ENCODE measurements around the gene COL23A1.

Gene COL23A1

GRCh38 chr5:178564811-178565550, 25.2 kb downstream of the COL23A1 start:
- H3K4me1 ChIP-seq (ENCODE audit: control insufficient read depth, low read depth, low read length): peaks cover 33% of the 10 kb centered on the region
- H3K9me3 ChIP-seq (ENCODE audit: control insufficient read depth, low read depth, low read length): no peaks in the 10 kb centered on the region
- H3K36me3 ChIP-seq (ENCODE audit: control insufficient read depth, low read depth, low read length): no peaks in the 10 kb centered on the region
- H3K27me3 ChIP-seq (ENCODE audit: control insufficient read depth, insufficient read depth, low read length): no peaks in the 10 kb centered on the region
- H3K27ac ChIP-seq (ENCODE audit: low read length): no peak overlapping the region
- no peak overlapping the region for H3K9ac ChIP-seq (ENCODE audit: low read length)
- peak overlapping the region; percentile 38 for H3K4me3 ChIP-seq (ENCODE audit: low read length)

GRCh38 chr5:178564397-178564796, 25.8 kb downstream of the COL23A1 start:
- H3K4me3 ChIP-seq (ENCODE audit: low read length): peak overlapping the region; percentile 38

GRCh38 chr5:178563621-178564020, 26.6 kb downstream of the COL23A1 start:
- H3K4me3 ChIP-seq (ENCODE audit: low read length): no peak overlapping the region
- H3K4me1 ChIP-seq (ENCODE audit: control insufficient read depth, low read depth, low read length): peaks cover 33% of the 10 kb centered on the region
- H3K36me3 ChIP-seq (ENCODE audit: control insufficient read depth, low read depth, low read length): no peaks in the 10 kb centered on the region
- H3K9ac ChIP-seq (ENCODE audit: low read length): no peak overlapping the region
- H3K27me3 ChIP-seq (ENCODE audit: control insufficient read depth, insufficient read depth, low read length): no peaks in the 10 kb centered on the region
- H3K9me3 ChIP-seq (ENCODE audit: control insufficient read depth, low read depth, low read length): no peaks in the 10 kb centered on the region
- no peak overlapping the region for H3K27ac ChIP-seq (ENCODE audit: low read length)

More at GRCh38 chr5:178564397-178564796, 25.8 kb downstream of the COL23A1 start:
- Histone ChIP-seq H3K36me3 (ENCODE audit: control insufficient read depth, low read depth, low read length) (no peaks in the 10 kb centered on the region), H3K9me3 (ENCODE audit: control insufficient read depth, low read depth, low read length) (no peaks in the 10 kb centered on the region), H3K4me1 (ENCODE audit: control insufficient read depth, low read depth, low read length) (peaks cover 33% of the 10 kb centered on the region), H3K27me3 (ENCODE audit: control insufficient read depth, insufficient read depth, low read length) (no peaks in the 10 kb centered on the region), H3K9ac (ENCODE audit: low read length) (no peak overlapping the region), H3K27ac (ENCODE audit: low read length) (no peak overlapping the region)

GRCh38 chr5:178561746-178562264, 28.4 kb downstream of the COL23A1 start:
- no peak overlapping the region for H3K4me3 ChIP-seq (ENCODE audit: low read length)
- H3K9ac ChIP-seq (ENCODE audit: low read length): no peak overlapping the region
- H3K4me1 ChIP-seq (ENCODE audit: control insufficient read depth, low read depth, low read length): peaks cover 36% of the 10 kb centered on the region
- no peaks in the 10 kb centered on the region for H3K27me3 ChIP-seq (ENCODE audit: control insufficient read depth, insufficient read depth, low read length)
- H3K27ac ChIP-seq (ENCODE audit: low read length): no peak overlapping the region
- no peaks in the 10 kb centered on the region for H3K36me3 ChIP-seq (ENCODE audit: control insufficient read depth, low read depth, low read length)
- H3K9me3 ChIP-seq (ENCODE audit: control insufficient read depth, low read depth, low read length): no peaks in the 10 kb centered on the region

- Histone ChIP-seq H3K36me3 (ENCODE audit: control insufficient read depth, low read depth, low read length) (no peaks in the 10 kb centered on the region), H3K4me1 (ENCODE audit: control insufficient read depth, low read depth, low read length) (peaks cover 39% of the 10 kb centered on the region), H3K4me3 (ENCODE audit: low read length) (no peak overlapping the region), H3K27me3 (ENCODE audit: control insufficient read depth, insufficient read depth, low read length) (no peaks in the 10 kb centered on the region), H3K9ac (ENCODE audit: low read length) (no peak overlapping the region), H3K27ac (ENCODE audit: low read length) (no peak overlapping the region), H3K9me3 (ENCODE audit: control insufficient read depth, low read depth, low read length) (no peaks in the 10 kb centered on the region)
These were observed 29.3 kb downstream of the COL23A1 start for GRCh38 chr5:178560911-178561310.

- H3K27me3 ChIP-seq (ENCODE audit: control insufficient read depth, insufficient read depth, low read length): peaks cover 7% of the 10 kb centered on the region
These were observed 32.8 kb downstream of the COL23A1 start for GRCh38 chr5:178557416-178557815.

GRCh38 chr5:178555771-178556211, 34.4 kb downstream of the COL23A1 start:
- Histone ChIP-seq H3K27ac (ENCODE audit: low read length) (peak overlapping the region; percentile 79), H3K9me3 (ENCODE audit: control insufficient read depth, low read depth, low read length) (no peaks in the 10 kb centered on the region), H3K4me3 (ENCODE audit: low read length) (no peak overlapping the region), H3K27me3 (ENCODE audit: control insufficient read depth, insufficient read depth, low read length) (peaks cover 7% of the 10 kb centered on the region), H3K36me3 (ENCODE audit: control insufficient read depth, low read depth, low read length) (no peaks in the 10 kb centered on the region), H3K9ac (ENCODE audit: low read length) (no peak overlapping the region), H3K4me1 (ENCODE audit: control insufficient read depth, low read depth, low read length) (peaks cover 25% of the 10 kb centered on the region)

More at GRCh38 chr5:178557416-178557815, 32.8 kb downstream of the COL23A1 start:
- peaks cover 35% of the 10 kb centered on the region for H3K4me1 ChIP-seq (ENCODE audit: control insufficient read depth, low read depth, low read length)
- H3K9me3 ChIP-seq (ENCODE audit: control insufficient read depth, low read depth, low read length): no peaks in the 10 kb centered on the region
- no peak overlapping the region for H3K4me3 ChIP-seq (ENCODE audit: low read length)
- H3K9ac ChIP-seq (ENCODE audit: low read length): no peak overlapping the region
- H3K36me3 ChIP-seq (ENCODE audit: control insufficient read depth, low read depth, low read length): no peaks in the 10 kb centered on the region
- H3K27ac ChIP-seq (ENCODE audit: low read length): no peak overlapping the region

- no peak overlapping the region for H3K9ac ChIP-seq (ENCODE audit: low read length)
These were observed 35.2 kb downstream of the COL23A1 start for GRCh38 chr5:178555005-178555404.

GRCh38 chr5:178554311-178554710, 35.9 kb downstream of the COL23A1 start:
- peaks cover 19% of the 10 kb centered on the region for H3K4me1 ChIP-seq (ENCODE audit: control insufficient read depth, low read depth, low read length)
- H3K9me3 ChIP-seq (ENCODE audit: control insufficient read depth, low read depth, low read length): no peaks in the 10 kb centered on the region
- H3K4me3 ChIP-seq (ENCODE audit: low read length): no peak overlapping the region
- H3K9ac ChIP-seq (ENCODE audit: low read length): no peak overlapping the region
- H3K27ac ChIP-seq (ENCODE audit: low read length): no peak overlapping the region
- H3K36me3 ChIP-seq (ENCODE audit: control insufficient read depth, low read depth, low read length): no peaks in the 10 kb centered on the region
- peaks cover 7% of the 10 kb centered on the region for H3K27me3 ChIP-seq (ENCODE audit: control insufficient read depth, insufficient read depth, low read length)

More at GRCh38 chr5:178555005-178555404, 35.2 kb downstream of the COL23A1 start:
- Histone ChIP-seq H3K4me1 (ENCODE audit: control insufficient read depth, low read depth, low read length) (peaks cover 19% of the 10 kb centered on the region), H3K27me3 (ENCODE audit: control insufficient read depth, insufficient read depth, low read length) (peaks cover 7% of the 10 kb centered on the region), H3K27ac (ENCODE audit: low read length) (peak overlapping the region; percentile 79), H3K9me3 (ENCODE audit: control insufficient read depth, low read depth, low read length) (no peaks in the 10 kb centered on the region), H3K4me3 (ENCODE audit: low read length) (no peak overlapping the region), H3K36me3 (ENCODE audit: control insufficient read depth, low read depth, low read length) (no peaks in the 10 kb centered on the region)

- Histone ChIP-seq H3K27me3 (ENCODE audit: control insufficient read depth, insufficient read depth, low read length) (peaks cover 7% of the 10 kb centered on the region), H3K9ac (ENCODE audit: low read length) (no peak overlapping the region), H3K4me3 (ENCODE audit: low read length) (no peak overlapping the region), H3K27ac (ENCODE audit: low read length) (no peak overlapping the region), H3K36me3 (ENCODE audit: control insufficient read depth, low read depth, low read length) (no peaks in the 10 kb centered on the region), H3K9me3 (ENCODE audit: control insufficient read depth, low read depth, low read length) (no peaks in the 10 kb centered on the region), H3K4me1 (ENCODE audit: control insufficient read depth, low read depth, low read length) (peaks cover 19% of the 10 kb centered on the region)
These were observed 36.7 kb downstream of the COL23A1 start for GRCh38 chr5:178553517-178553916.

- H3K27me3 ChIP-seq (ENCODE audit: control insufficient read depth, insufficient read depth, low read length): peaks cover 7% of the 10 kb centered on the region
These were observed 38.7 kb downstream of the COL23A1 start for GRCh38 chr5:178551468-178551867.

GRCh38 chr5:178551059-178551458, 39.1 kb downstream of the COL23A1 start:
- Histone ChIP-seq H3K36me3 (ENCODE audit: control insufficient read depth, low read depth, low read length) (no peaks in the 10 kb centered on the region), H3K9ac (ENCODE audit: low read length) (no peak overlapping the region), H3K4me1 (ENCODE audit: control insufficient read depth, low read depth, low read length) (peaks cover 22% of the 10 kb centered on the region), H3K4me3 (ENCODE audit: low read length) (no peak overlapping the region), H3K27ac (ENCODE audit: low read length) (no peak overlapping the region), H3K27me3 (ENCODE audit: control insufficient read depth, insufficient read depth, low read length) (peaks cover 7% of the 10 kb centered on the region), H3K9me3 (ENCODE audit: control insufficient read depth, low read depth, low read length) (no peaks in the 10 kb centered on the region)

More at GRCh38 chr5:178551468-178551867, 38.7 kb downstream of the COL23A1 start:
- Histone ChIP-seq H3K9me3 (ENCODE audit: control insufficient read depth, low read depth, low read length) (no peaks in the 10 kb centered on the region), H3K4me3 (ENCODE audit: low read length) (no peak overlapping the region), H3K4me1 (ENCODE audit: control insufficient read depth, low read depth, low read length) (peaks cover 24% of the 10 kb centered on the region), H3K27ac (ENCODE audit: low read length) (no peak overlapping the region), H3K9ac (ENCODE audit: low read length) (no peak overlapping the region), H3K36me3 (ENCODE audit: control insufficient read depth, low read depth, low read length) (no peaks in the 10 kb centered on the region)
